CD14-positive monocyte (primary cell): Measurements from ENCODE around the gene SPRED2. TPM values are rescaled to one million over a fixed set of nuclear protein-coding genes. Genes with fewer than 3 reads are reported as not detected.

Experiments
- DNase-seq, 3 donors: peaks; one replicate each; pipeline ENCODE4 v3.0.0-alpha.2; 2011 to 2022
- H2AFZ ChIP-seq: 2 replicates; pipeline ENCODE4 v1.6.0; 2012; ENCODE audit warnings: mild to moderate bottlenecking, low read depth, low read length, inconsistent platforms; ENCODE audit not compliant: insufficient read depth, poor library complexity, severe bottlenecking
- H3K27ac ChIP-seq, 2 donors: 1 replicate in 1 of 2; 2 replicates in 1 of 2; pipeline ENCODE4 v1.5.1; 2012 to 2013; ENCODE audit warnings: low read length in 2 of 2, control low read depth in 1 of 2, inconsistent platforms in 1 of 2, low read depth in 1 of 2, mild to moderate bottlenecking in 1 of 2
- H3K27me3 ChIP-seq, 2 donors: one replicate each; pipeline versions ENCODE4 v1.6.0 to v1.6.1; 2011 to 2013; ENCODE audit warnings: low read length in 2 of 2; ENCODE audit not compliant: control insufficient read depth in 2 of 2, insufficient read depth in 2 of 2
- H3K36me3 ChIP-seq, 2 donors: replicated peaks in 1 of 2; 1 replicate in 1 of 2; 2 replicates in 1 of 2; pipeline versions ENCODE4 v1.5.1 to v1.6.1; 2012 to 2013; ENCODE audit warnings: low read length in 2 of 2, control low read depth in 1 of 2, inconsistent platforms in 1 of 2, mild to moderate bottlenecking in 1 of 2; ENCODE audit not compliant: insufficient read depth in 2 of 2, control insufficient read depth in 1 of 2
- H3K4me1 ChIP-seq, 2 donors: 1 replicate in 1 of 2; 2 replicates in 1 of 2; pipeline versions ENCODE4 v1.5.1 to v1.6.1; 2012 to 2013; ENCODE audit warnings: low read length in 2 of 2, control low read depth in 1 of 2, inconsistent platforms in 1 of 2, mild to moderate bottlenecking in 1 of 2, moderate library complexity in 1 of 2; ENCODE audit not compliant: insufficient read depth in 2 of 2, control insufficient read depth in 1 of 2
- H3K4me2 ChIP-seq: replicated peaks from 2 replicates; pipeline ENCODE3; 2012; ENCODE audit warnings: low read length, moderate library complexity, mild to moderate bottlenecking; ENCODE audit not compliant: poor library complexity, severe bottlenecking; ENCODE audit errors: extremely low read depth
- H3K4me3 ChIP-seq, 3 experiments: fragments of 200-600 bp in 1 of 3; sonication (generic) in 1 of 3; replicated peaks in 1 of 3; 1 replicate in 2 of 3; 2 replicates in 1 of 3; pipeline ENCODE4 v1.5.1; 2011 to 2013; ENCODE audit warnings: low read length in 3 of 3, mild to moderate bottlenecking in 3 of 3, control low read depth in 2 of 3, low read depth in 2 of 3, inconsistent platforms in 1 of 3, moderate library complexity in 1 of 3
- H3K79me2 ChIP-seq: 2 replicates; pipeline ENCODE4 v1.6.0; 2012; ENCODE audit warnings: mild to moderate bottlenecking, control low read depth, inconsistent platforms, low read length, moderate library complexity; ENCODE audit not compliant: insufficient read depth
- H3K9ac ChIP-seq: 2 replicates; pipeline ENCODE4 v1.6.0; 2017; ENCODE audit warnings: low read length, mild to moderate bottlenecking; ENCODE audit not compliant: insufficient read depth, poor library complexity, severe bottlenecking
- H3K9me3 ChIP-seq, 2 donors: replicated peaks in 1 of 2; 1 replicate in 1 of 2; 2 replicates in 1 of 2; pipeline versions ENCODE4 v1.5.1 to v1.6.1; 2012 to 2013; ENCODE audit warnings: low read length in 2 of 2, control low read depth in 1 of 2; ENCODE audit not compliant: control insufficient read depth in 1 of 2, insufficient read depth in 1 of 2
- H4K20me1 ChIP-seq: 2 replicates; pipeline ENCODE4 v1.6.0; 2012; ENCODE audit warnings: mild to moderate bottlenecking, low read length, control low read depth, moderate library complexity; ENCODE audit not compliant: insufficient read depth
- H3K27ac Mint-ChIP-seq, 7 donors: one replicate each; pipeline ENCODE4 v1.8.0; 2020; ENCODE audit warnings: mild to moderate bottlenecking in 7 of 7, mixed read lengths in 7 of 7, moderate library complexity in 6 of 7, inconsistent platforms in 2 of 7
- H3K27me3 Mint-ChIP-seq, 3 donors: one replicate each; pipeline ENCODE4 v1.8.0; 2021 to 2022; ENCODE audit warnings: low read depth in 3 of 3, mild to moderate bottlenecking in 3 of 3, mixed read lengths in 3 of 3, moderate library complexity in 3 of 3, inconsistent platforms in 1 of 3
- H3K36me3 Mint-ChIP-seq, 2 donors: one replicate each; pipeline ENCODE4 v1.8.0; 2020; ENCODE audit warnings: mixed read lengths in 2 of 2, inconsistent platforms in 1 of 2, mild to moderate bottlenecking in 1 of 2
- H3K4me1 Mint-ChIP-seq: one replicate; pipeline ENCODE4 v1.8.0; 2020; ENCODE audit warnings: mild to moderate bottlenecking, mixed read lengths
- H3K4me3 Mint-ChIP-seq, 2 donors: one replicate each; pipeline ENCODE4 v1.8.0; 2020; ENCODE audit warnings: mild to moderate bottlenecking in 2 of 2, mixed read lengths in 2 of 2, moderate library complexity in 1 of 2
- H3K9me3 Mint-ChIP-seq, 7 donors: one replicate each; pipeline ENCODE4 v1.8.0; 2020 to 2022; ENCODE audit warnings: mixed read lengths in 7 of 7, mild to moderate bottlenecking in 6 of 7, moderate library complexity in 6 of 7, inconsistent platforms in 2 of 7
- WGBS: methylation state at CpG from one replicate; pipeline ENCODE4 v1.1.5; 2013; ENCODE audit warnings: missing lambda C conversion rate; ENCODE audit not compliant: insufficient coverage; 5-methylcytosine and 5-hydroxymethylcytosine counted together
- intact Hi-C, 2 donors: fragments of 100-400 bp; cut with micrococcal nuclease; formaldehyde crosslinking; loops; one replicate each; pipeline versions ENCODE4 v1.15.0 to v1.15.1; 2023
- polyA plus RNA-seq, 3 donors: library from polyadenylated mRNA; depleted of rRNA in 1 of 3; unstranded in 2 of 3; stranded (reverse) in 1 of 3; fragments of 300-500 nt in 2 of 3; fragments of >200 nt in 1 of 3; fragmentation: Illumina TruSeq in 2 of 3; gene quantifications; 1 replicate in 2 of 3; 2 replicates in 1 of 3; pipeline ENCODE4 v1.2.3, GENCODE V29; 2012 to 2021
- TF ChIP-seq, protein P1 (sequence below): fragments of 200-600 bp; IDR thresholded peaks from one replicate; pipeline ENCODE4 v1.8.0; 2022; ENCODE audit warnings: antibody characterized with exemption, mild to moderate bottlenecking

SPRED2 gene
- polyA plus RNA-seq, 3 donors, result 0.20 to 2.0 (median 0.33) TPM

GRCh38 chr2:65299246-65299645 is 133.2 kb downstream of the SPRED2 start:
- Histone ChIP-seq H4K20me1 (no peaks in the 10 kb centered on the region), H3K4me1 (peaks cover 8 to 14% of the 10 kb centered on the region in 2 donors), H2AFZ (no peak overlapping the region), H3K27ac (no peak overlapping the region), H3K36me3 (no peaks in the 10 kb centered on the region), H3K9ac (no peak overlapping the region), H3K4me2 (no peak overlapping the region), H3K27me3 (peaks cover 0 to 3% of the 10 kb centered on the region in 2 donors), H3K4me3 (no peak overlapping the region), H3K79me2 (no peaks in the 10 kb centered on the region), H3K9me3 (no peaks in the 10 kb centered on the region)
- Mint-ChIP-seq H3K9me3 (peaks cover 0 to 4% (median 0%) of the 10 kb centered on the region in 7 donors), H3K36me3 (no peaks in the 10 kb centered on the region), H3K27ac (no peak overlapping the region), H3K4me3 (no peak overlapping the region), H3K27me3 (peaks cover 14 to 17% (median 15%) of the 10 kb centered on the region in 3 donors), H3K4me1 (peaks cover 24% of the 10 kb centered on the region)
- 85% methylated on average over 4 of the region's 7 CpGs for WGBS
- DNase-seq, result peak in 1 of 3 donors; percentile 60
- intact Hi-C loops, result no loop called here
- TF ChIP-seq, protein P1, sequence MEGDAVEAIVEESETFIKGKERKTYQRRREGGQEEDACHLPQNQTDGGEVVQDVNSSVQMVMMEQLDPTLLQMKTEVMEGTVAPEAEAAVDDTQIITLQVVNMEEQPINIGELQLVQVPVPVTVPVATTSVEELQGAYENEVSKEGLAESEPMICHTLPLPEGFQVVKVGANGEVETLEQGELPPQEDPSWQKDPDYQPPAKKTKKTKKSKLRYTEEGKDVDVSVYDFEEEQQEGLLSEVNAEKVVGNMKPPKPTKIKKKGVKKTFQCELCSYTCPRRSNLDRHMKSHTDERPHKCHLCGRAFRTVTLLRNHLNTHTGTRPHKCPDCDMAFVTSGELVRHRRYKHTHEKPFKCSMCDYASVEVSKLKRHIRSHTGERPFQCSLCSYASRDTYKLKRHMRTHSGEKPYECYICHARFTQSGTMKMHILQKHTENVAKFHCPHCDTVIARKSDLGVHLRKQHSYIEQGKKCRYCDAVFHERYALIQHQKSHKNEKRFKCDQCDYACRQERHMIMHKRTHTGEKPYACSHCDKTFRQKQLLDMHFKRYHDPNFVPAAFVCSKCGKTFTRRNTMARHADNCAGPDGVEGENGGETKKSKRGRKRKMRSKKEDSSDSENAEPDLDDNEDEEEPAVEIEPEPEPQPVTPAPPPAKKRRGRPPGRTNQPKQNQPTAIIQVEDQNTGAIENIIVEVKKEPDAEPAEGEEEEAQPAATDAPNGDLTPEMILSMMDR, result no peak

DNA sequence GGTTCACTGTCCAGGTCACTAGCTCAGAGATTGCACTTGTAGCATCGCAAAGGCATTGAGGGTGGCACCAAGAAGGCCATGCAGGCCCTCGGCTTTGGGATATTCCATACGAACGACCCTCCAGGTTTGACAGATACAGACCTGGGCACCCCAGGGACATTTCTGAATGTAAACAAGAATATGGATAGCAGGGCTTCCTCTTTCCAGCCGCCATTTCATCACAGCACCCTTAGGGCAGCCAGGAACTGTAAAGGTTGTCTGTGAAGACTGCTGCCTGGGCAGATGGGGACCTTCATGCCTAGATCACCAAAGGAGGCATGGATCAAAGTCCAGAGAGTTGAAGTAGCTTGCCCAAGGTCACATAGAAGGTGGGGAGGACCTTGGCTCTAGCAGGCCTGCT is 134.3 kb downstream of the SPRED2 start:
- peaks cover 24% of the 10 kb centered on the region for H3K4me1 Mint-ChIP-seq
- Histone ChIP-seq H3K9me3 (no peaks in the 10 kb centered on the region), H3K9ac (no peak overlapping the region), H3K4me3 (no peak overlapping the region), H3K4me2 (no peak overlapping the region), H3K79me2 (no peaks in the 10 kb centered on the region), H4K20me1 (no peaks in the 10 kb centered on the region), H2AFZ (no peak overlapping the region), H3K36me3 (no peaks in the 10 kb centered on the region), H3K27me3 (peaks cover 0 to 3% of the 10 kb centered on the region in 2 donors), H3K4me1 (peaks cover 8 to 14% of the 10 kb centered on the region in 2 donors), H3K27ac (no peak overlapping the region)
- no peak for DNase-seq
- intact Hi-C loops, result no loop called here
- peaks cover 0 to 4% (median 0%) of the 10 kb centered on the region in 7 donors for H3K9me3 Mint-ChIP-seq
- no peaks in the 10 kb centered on the region for H3K36me3 Mint-ChIP-seq
- H3K27me3 Mint-ChIP-seq, result peaks cover 14 to 19% (median 15%) of the 10 kb centered on the region in 3 donors
- no peak overlapping the region for H3K4me3 Mint-ChIP-seq
- H3K27ac Mint-ChIP-seq, result no peak overlapping the region
- 85% methylated on average over 4 of the region's 5 CpGs for WGBS
- TF ChIP-seq, protein P1, result no peak
